H9 (cell line): ENCODE results near the gene FAIM2. TPM values are rescaled to one million over a fixed set of nuclear protein-coding genes. Genes with fewer than 3 reads are reported as not detected.
A peak's percentile ranks its signal among the peaks of the same experiment; 100 is the strongest.

Source experiments
- DNase-seq: peaks from one replicate; pipeline ENCODE4 v3.0.0-alpha.2; 2017
- H2AFZ ChIP-seq: one replicate; pipeline ENCODE4 v1.6.1; 2013; ENCODE audit warnings: mild to moderate bottlenecking, low read length, control low read depth, moderate library complexity
- H2AK5ac ChIP-seq: 2 replicates; pipeline ENCODE4 v1.6.1; 2013; ENCODE audit warnings: low read length, control low read depth, mixed read lengths; ENCODE audit not compliant: insufficient read length
- H2BK120ac ChIP-seq: one replicate; pipeline ENCODE4 v1.6.1; 2013; ENCODE audit warnings: low read depth, mild to moderate bottlenecking, low read length, control low read depth, inconsistent platforms; ENCODE audit not compliant: poor library complexity, severe bottlenecking
- H2BK12ac ChIP-seq: 2 replicates; pipeline ENCODE4 v1.6.1; 2013; ENCODE audit warnings: low read length, control low read depth, mixed read lengths, low read depth; ENCODE audit not compliant: insufficient read length
- H2BK15ac ChIP-seq: 2 replicates; pipeline ENCODE4 v1.6.1; 2013; ENCODE audit warnings: low read depth, low read length, control low read depth
- H2BK20ac ChIP-seq: one replicate; pipeline ENCODE4 v1.6.1; 2013; ENCODE audit warnings: low read depth, mild to moderate bottlenecking, low read length, control low read depth, inconsistent platforms; ENCODE audit not compliant: poor library complexity, severe bottlenecking
- H2BK5ac ChIP-seq: 2 replicates; pipeline ENCODE4 v1.6.1; 2013; ENCODE audit warnings: low read length, control low read depth, mixed read lengths; ENCODE audit not compliant: insufficient read length
- H3K14ac ChIP-seq: 2 replicates; pipeline ENCODE4 v1.6.1; 2013; ENCODE audit warnings: low read length, control low read depth; ENCODE audit not compliant: insufficient read depth
- H3K18ac ChIP-seq: 2 replicates; pipeline ENCODE4 v1.6.1; 2013; ENCODE audit warnings: low read depth, mild to moderate bottlenecking, mixed read lengths, low read length, control low read depth; ENCODE audit not compliant: insufficient read length
- H3K23ac ChIP-seq: 2 replicates; pipeline ENCODE4 v1.6.1; 2013; ENCODE audit warnings: low read length, control low read depth, mixed read lengths, low read depth; ENCODE audit not compliant: insufficient read length
- H3K23me2 ChIP-seq: 2 replicates; pipeline ENCODE4 v1.6.1; 2013; ENCODE audit warnings: low read depth, mild to moderate bottlenecking, mixed read lengths, low read length, control low read depth; ENCODE audit not compliant: insufficient read length, poor library complexity, severe bottlenecking
- H3K27ac ChIP-seq: 2 replicates; pipeline ENCODE4 v1.5.1; 2013; ENCODE audit warnings: low read length, control low read depth, mixed read lengths, low read depth; ENCODE audit not compliant: insufficient read length
- H3K27me3 ChIP-seq: 2 replicates; pipeline ENCODE4 v1.6.1; 2013; ENCODE audit warnings: low read length, control low read depth, inconsistent platforms; ENCODE audit not compliant: insufficient read depth
- H3K4ac ChIP-seq: 2 replicates; pipeline ENCODE4 v1.6.1; 2013; ENCODE audit warnings: low read depth, mild to moderate bottlenecking, control low read depth, inconsistent platforms, low read length, moderate library complexity
- H3K4me1 ChIP-seq: 2 replicates; pipeline ENCODE4 v1.6.1; 2013; ENCODE audit warnings: low read length, control low read depth, inconsistent platforms; ENCODE audit not compliant: insufficient read depth
- H3K4me2 ChIP-seq: 2 replicates; pipeline ENCODE4 v1.6.1; 2013; ENCODE audit warnings: low read length, control low read depth, mixed read lengths; ENCODE audit not compliant: insufficient read length, insufficient read depth
- H3K56ac ChIP-seq: 2 replicates; pipeline ENCODE4 v1.6.1; 2013; ENCODE audit warnings: low read depth, mild to moderate bottlenecking, mixed read lengths, low read length, control low read depth; ENCODE audit not compliant: insufficient read length
- H3K79me1 ChIP-seq: 2 replicates; pipeline ENCODE4 v1.6.1; 2013; ENCODE audit warnings: low read depth, mild to moderate bottlenecking, moderate library complexity, low read length, control low read depth, inconsistent platforms; ENCODE audit not compliant: insufficient read depth, poor library complexity, severe bottlenecking
- H3K79me2 ChIP-seq: 2 replicates; pipeline ENCODE4 v1.6.1; 2013; ENCODE audit warnings: low read length, control low read depth, inconsistent platforms; ENCODE audit not compliant: insufficient read depth
- H3K9ac ChIP-seq: 2 replicates; pipeline ENCODE4 v1.6.1; 2013; ENCODE audit warnings: low read length, control low read depth, mixed read lengths; ENCODE audit not compliant: insufficient read length; ENCODE audit errors: extremely low read depth
- H3K9me3 ChIP-seq: one replicate; pipeline ENCODE4 v1.6.1; 2013; ENCODE audit warnings: low read depth, low read length, inconsistent platforms; ENCODE audit not compliant: control insufficient read depth
- H3T11ph ChIP-seq: one replicate; pipeline ENCODE4 v1.6.1; 2013; ENCODE audit warnings: mild to moderate bottlenecking, low read length, control low read depth, inconsistent platforms
- H4K20me1 ChIP-seq: one replicate; pipeline ENCODE4 v1.6.1; 2013; ENCODE audit not compliant: control insufficient read depth, insufficient read length, insufficient read depth
- H4K5ac ChIP-seq: 2 replicates; pipeline ENCODE4 v1.6.1; 2013; ENCODE audit warnings: low read depth, mild to moderate bottlenecking, mixed read lengths, low read length, control low read depth; ENCODE audit not compliant: insufficient read length
- H4K8ac ChIP-seq: replicated peaks from 2 replicates; pipeline ENCODE4 v1.6.1; 2013; ENCODE audit warnings: low read length, control low read depth, mixed read lengths, low read depth; ENCODE audit not compliant: insufficient read length
- H4K91ac ChIP-seq: 2 replicates; pipeline ENCODE4 v1.6.1; 2013; ENCODE audit warnings: low read depth, mild to moderate bottlenecking, moderate library complexity, mixed read lengths, low read length, control low read depth; ENCODE audit not compliant: insufficient read length
- H3K27ac Mint-ChIP-seq, 3 experiments: 2 replicates in 2 of 3; 3 replicates in 1 of 3; pipeline ENCODE4 v1.8.0; 2020 to 2021; ENCODE audit warnings: mixed read lengths in 3 of 3, mild to moderate bottlenecking in 1 of 3, moderate library complexity in 1 of 3
- H3K27me3 Mint-ChIP-seq: 2 replicates; pipeline ENCODE4 v1.8.0; 2021; ENCODE audit warnings: low read depth, mild to moderate bottlenecking, moderate library complexity, mixed read lengths
- H3K36me3 Mint-ChIP-seq, 3 experiments: 2 replicates in 2 of 3; 3 replicates in 1 of 3; pipeline ENCODE4 v1.8.0; 2020 to 2021; ENCODE audit warnings: low read depth in 3 of 3, mixed read lengths in 3 of 3; ENCODE audit not compliant: insufficient read depth in 1 of 3
- H3K4me1 Mint-ChIP-seq, 2 experiments: 2 replicates each; pipeline ENCODE4 v1.8.0; 2020; ENCODE audit warnings: mixed read lengths in 2 of 2
- H3K4me3 Mint-ChIP-seq, 2 experiments: 2 replicates in 1 of 2; 3 replicates in 1 of 2; pipeline ENCODE4 v1.8.0; 2020 to 2021; ENCODE audit warnings: mild to moderate bottlenecking in 2 of 2, mixed read lengths in 2 of 2, moderate library complexity in 1 of 2
- H3K9me3 Mint-ChIP-seq, 2 experiments: 2 replicates in 1 of 2; 3 replicates in 1 of 2; pipeline ENCODE4 v1.8.0; 2020; ENCODE audit warnings: mild to moderate bottlenecking in 2 of 2, mixed read lengths in 2 of 2, moderate library complexity in 1 of 2
- WGBS: extraction: QIAGEN DNeasy Blood & Tissue Kit; methylation state at CpG from one replicate; pipeline ENCODE4 v1.1.7; 2013; ENCODE audit warnings: missing lambda C conversion rate, low lambda C conversion rate, mixed read lengths; ENCODE audit not compliant: insufficient read length; ENCODE audit errors: extremely low coverage; 5-methylcytosine and 5-hydroxymethylcytosine counted together
- total RNA-seq: library from RNA; stranded (reverse); gene quantifications from 2 replicates; pipeline ENCODE4 v1.2.1, GENCODE V29; 2021
- TF ChIP-seq, protein P1 (sequence below): fragments of 200-600 bp; sonication (generic); conservative IDR thresholded peaks from 3 replicates; pipeline ENCODE4 v1.8.0; 2021; ENCODE audit warnings: antibody characterized with exemption, mild to moderate bottlenecking

FAIM2 gene
- total RNA-seq, 1 experiment from 2014 or later = 0.42 TPM

DNA sequence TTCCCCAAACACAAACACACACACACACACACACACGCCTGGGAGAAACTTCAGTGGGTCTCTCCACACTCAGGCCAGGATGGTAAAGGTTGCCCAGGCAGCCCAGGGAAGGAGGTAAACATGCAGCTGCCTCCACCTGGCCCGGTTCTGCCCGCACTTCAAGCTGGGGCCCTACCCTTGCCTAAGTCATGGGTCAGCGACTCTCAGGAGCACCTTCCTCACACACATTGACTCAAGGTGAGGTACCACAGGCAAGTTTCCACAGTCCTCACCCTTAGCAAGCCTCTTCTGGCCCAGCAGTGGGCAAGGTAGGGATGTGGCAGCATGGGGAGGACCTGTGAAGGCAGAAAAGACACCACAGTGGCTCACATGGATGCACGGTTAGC lies 14.1 kb upstream of the FAIM2 start:
- Histone ChIP-seq H3K27ac (no peak overlapping the region), H2AFZ (no peak overlapping the region)
- H3K4me3 Mint-ChIP-seq = no peak overlapping the region

More for the DNA sequence above, 14.1 kb upstream of the FAIM2 start:
- TF ChIP-seq, protein P1, sequence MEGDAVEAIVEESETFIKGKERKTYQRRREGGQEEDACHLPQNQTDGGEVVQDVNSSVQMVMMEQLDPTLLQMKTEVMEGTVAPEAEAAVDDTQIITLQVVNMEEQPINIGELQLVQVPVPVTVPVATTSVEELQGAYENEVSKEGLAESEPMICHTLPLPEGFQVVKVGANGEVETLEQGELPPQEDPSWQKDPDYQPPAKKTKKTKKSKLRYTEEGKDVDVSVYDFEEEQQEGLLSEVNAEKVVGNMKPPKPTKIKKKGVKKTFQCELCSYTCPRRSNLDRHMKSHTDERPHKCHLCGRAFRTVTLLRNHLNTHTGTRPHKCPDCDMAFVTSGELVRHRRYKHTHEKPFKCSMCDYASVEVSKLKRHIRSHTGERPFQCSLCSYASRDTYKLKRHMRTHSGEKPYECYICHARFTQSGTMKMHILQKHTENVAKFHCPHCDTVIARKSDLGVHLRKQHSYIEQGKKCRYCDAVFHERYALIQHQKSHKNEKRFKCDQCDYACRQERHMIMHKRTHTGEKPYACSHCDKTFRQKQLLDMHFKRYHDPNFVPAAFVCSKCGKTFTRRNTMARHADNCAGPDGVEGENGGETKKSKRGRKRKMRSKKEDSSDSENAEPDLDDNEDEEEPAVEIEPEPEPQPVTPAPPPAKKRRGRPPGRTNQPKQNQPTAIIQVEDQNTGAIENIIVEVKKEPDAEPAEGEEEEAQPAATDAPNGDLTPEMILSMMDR = no peak
- Histone ChIP-seq H2BK5ac (no peak overlapping the region), H2BK20ac (no peak overlapping the region), H3K79me2 (no peaks in the 10 kb centered on the region), H3K9me3 (no peaks in the 10 kb centered on the region), H2BK15ac (no peak overlapping the region), H3K18ac (no peak overlapping the region), H3K56ac (no peak overlapping the region), H3K27me3 (no peaks in the 10 kb centered on the region), H4K5ac (no peak overlapping the region), H4K91ac (no peak overlapping the region), H4K20me1 (no peaks in the 10 kb centered on the region), H4K8ac (no peak overlapping the region), H3K23me2 (no peaks in the 10 kb centered on the region), H2BK120ac (no peak overlapping the region), H3K4me2 (no peak overlapping the region), H3K23ac (no peak overlapping the region), H3T11ph (no peak overlapping the region), H3K14ac (no peak overlapping the region; the same call in 1 of the 2 replicates), H3K4me1 (no peaks in the 10 kb centered on the region), H3K4ac (no peak overlapping the region), H3K9ac (no peak overlapping the region), H2BK12ac (no peak overlapping the region), H2AK5ac (no peak overlapping the region), H3K79me1 (no peaks in the 10 kb centered on the region)
- no CpG with 5 or more reads among the region's 5 CpGs for WGBS
- Mint-ChIP-seq H3K9me3 (no peaks in the 10 kb centered on the region), H3K27ac (no peak overlapping the region; a peak in 1 of 7 replicates), H3K36me3 (no peaks in the 10 kb centered on the region), H3K4me1 (peaks cover 12 to 16% of the 10 kb centered on the region in 2 experiments), H3K27me3 (peaks cover 10% of the 10 kb centered on the region)
- DNase-seq = peak; percentile 25
